GM21390 (cell line): ENCODE data around the gene CCNQ.

Experiments used
- ATAC-seq: cut with Tn5 transposase; IDR thresholded peaks from one replicate; pipeline ENCODE4 v1.9.1; 2021; ENCODE audit not compliant: unreplicated experiment

The CCNQ gene

GRCh38 chrX:153599192-153600031 lies 473 bp upstream of the CCNQ start:
- ATAC-seq = peak; percentile 87

- no peak for ATAC-seq
Measured at GRCh38 chrX:153596981-153597750, 1.8 kb downstream of the CCNQ start.

- ATAC-seq = no peak
Measured at GRCh38 chrX:153595859-153596857, 2.8 kb downstream of the CCNQ start.

- no peak for ATAC-seq
Measured at GRCh38 chrX:153595387-153595786, 3.6 kb downstream of the CCNQ start.

- ATAC-seq = no peak
Measured at GRCh38 chrX:153593811-153594500, 5.0 kb downstream of the CCNQ start.

- ATAC-seq = no peak
Measured at GRCh38 chrX:153592966-153593688, 5.8 kb downstream of the CCNQ start.

- no peak for ATAC-seq
Measured at GRCh38 chrX:153592091-153592833, 6.7 kb downstream of the CCNQ start.

- no peak for ATAC-seq
Measured at GRCh38 chrX:153590961-153591956, 7.7 kb downstream of the CCNQ start.

GRCh38 chrX:153588782-153589446 lies 10.0 kb downstream of the CCNQ start:
- no peak for ATAC-seq

GRCh38 chrX:153588021-153588781 lies 10.7 kb downstream of the CCNQ start:
- no peak for ATAC-seq

- ATAC-seq = no peak
Measured at GRCh38 chrX:153587342-153587741, 11.6 kb downstream of the CCNQ start.

GRCh38 chrX:153585827-153586226 lies 13.1 kb downstream of the CCNQ start:
- ATAC-seq = no peak

- no peak for ATAC-seq
Measured at GRCh38 chrX:153583433-153583832, 15.5 kb downstream of the CCNQ start.

- ATAC-seq = peak; percentile 100
Measured at GRCh38 chrX:153582896-153583295, 16.0 kb downstream of the CCNQ start.

GRCh38 chrX:153580700-153581386 lies 18.1 kb downstream of the CCNQ start:
- no peak for ATAC-seq

- ATAC-seq = no peak
Measured at GRCh38 chrX:153578889-153579288, 20.1 kb downstream of the CCNQ start.
